Skin of body (tissue), 1 donor: Measurements from ENCODE around the gene CCDC51. TPM values are rescaled to one million over a fixed set of nuclear protein-coding genes. Genes with fewer than 3 reads are reported as not detected.

ENCODE experiments used
- total RNA-seq: library from RNA; depleted of rRNA; stranded (reverse); fragments of >200 nt; gene quantifications from one replicate; pipeline ENCODE4 v1.2.3, GENCODE V29; 2014

Gene CCDC51
- total RNA-seq, 1 donor from 2014 or later: 6.7 TPM

Other genes starting within 250 kb of the CCDC51 start
- 18.3 TPM for gene CAMP, start 216.6 kb downstream of the CCDC51 start, total RNA-seq
- 11.5 TPM for gene ZNF589, start 199.0 kb downstream of the CCDC51 start, total RNA-seq
- gene NME6, start 138.8 kb downstream of the CCDC51 start, total RNA-seq: 17.3 TPM
- not detected for gene SPINK8, start 106.5 kb downstream of the CCDC51 start, total RNA-seq
- gene FBXW12, start 67.9 kb downstream of the CCDC51 start, total RNA-seq: not detected
- gene PLXNB1, start 10.0 kb downstream of the CCDC51 start, total RNA-seq: 41.2 TPM
- 152 TPM for gene TMA7, start 138 bp upstream of the CCDC51 start, total RNA-seq
- gene ATRIP, start 6.6 kb upstream of the CCDC51 start, total RNA-seq: 4.8 TPM
- gene SHISA5, start 64.1 kb upstream of the CCDC51 start, total RNA-seq: 35.2 TPM
- gene PFKFB4, start 116.7 kb upstream of the CCDC51 start, total RNA-seq: 5.4 TPM
- 1.4 TPM for gene UCN2, start 123.7 kb upstream of the CCDC51 start, total RNA-seq
- gene COL7A1, start 155.2 kb upstream of the CCDC51 start, total RNA-seq: 71.4 TPM
- gene UQCRC1, start 169.5 kb upstream of the CCDC51 start, total RNA-seq: 132 TPM
- gene TMEM89, start 181.7 kb upstream of the CCDC51 start, total RNA-seq: not detected
- 9.9 TPM for gene SLC26A6, start 195.3 kb upstream of the CCDC51 start, total RNA-seq
- 0.39 TPM for gene CELSR3, start 222.8 kb upstream of the CCDC51 start, total RNA-seq
- 10.1 TPM for gene NCKIPSD, start 245.8 kb upstream of the CCDC51 start, total RNA-seq